ENCODE results near the gene NDC80. TPM values are rescaled to one million over a fixed set of nuclear protein-coding genes. Genes with fewer than 3 reads are reported as not detected.

The NDC80 gene
- total RNA-seq, 1 experiment from 2014 or later: 43.0 TPM

DNA sequence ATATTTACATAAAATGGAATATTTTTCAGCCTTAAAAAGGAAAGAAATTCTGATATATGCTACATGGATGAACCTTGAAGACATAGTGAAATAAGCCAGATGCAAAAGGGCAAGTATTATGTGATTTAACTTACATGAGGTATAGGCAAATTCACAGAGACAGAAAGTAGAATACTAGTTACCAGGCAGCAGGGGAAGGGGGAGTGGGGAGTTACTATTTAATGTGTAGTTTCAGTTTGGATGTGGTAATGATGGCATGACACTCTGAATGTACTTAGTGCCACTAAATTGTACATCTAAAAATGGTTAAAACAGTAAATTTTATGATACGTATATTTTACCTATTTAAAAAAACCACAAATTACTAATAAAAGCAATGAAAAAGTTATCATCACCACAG is 12.1 kb upstream of the NDC80 start (continued):
- TF ChIP-seq, protein P1, sequence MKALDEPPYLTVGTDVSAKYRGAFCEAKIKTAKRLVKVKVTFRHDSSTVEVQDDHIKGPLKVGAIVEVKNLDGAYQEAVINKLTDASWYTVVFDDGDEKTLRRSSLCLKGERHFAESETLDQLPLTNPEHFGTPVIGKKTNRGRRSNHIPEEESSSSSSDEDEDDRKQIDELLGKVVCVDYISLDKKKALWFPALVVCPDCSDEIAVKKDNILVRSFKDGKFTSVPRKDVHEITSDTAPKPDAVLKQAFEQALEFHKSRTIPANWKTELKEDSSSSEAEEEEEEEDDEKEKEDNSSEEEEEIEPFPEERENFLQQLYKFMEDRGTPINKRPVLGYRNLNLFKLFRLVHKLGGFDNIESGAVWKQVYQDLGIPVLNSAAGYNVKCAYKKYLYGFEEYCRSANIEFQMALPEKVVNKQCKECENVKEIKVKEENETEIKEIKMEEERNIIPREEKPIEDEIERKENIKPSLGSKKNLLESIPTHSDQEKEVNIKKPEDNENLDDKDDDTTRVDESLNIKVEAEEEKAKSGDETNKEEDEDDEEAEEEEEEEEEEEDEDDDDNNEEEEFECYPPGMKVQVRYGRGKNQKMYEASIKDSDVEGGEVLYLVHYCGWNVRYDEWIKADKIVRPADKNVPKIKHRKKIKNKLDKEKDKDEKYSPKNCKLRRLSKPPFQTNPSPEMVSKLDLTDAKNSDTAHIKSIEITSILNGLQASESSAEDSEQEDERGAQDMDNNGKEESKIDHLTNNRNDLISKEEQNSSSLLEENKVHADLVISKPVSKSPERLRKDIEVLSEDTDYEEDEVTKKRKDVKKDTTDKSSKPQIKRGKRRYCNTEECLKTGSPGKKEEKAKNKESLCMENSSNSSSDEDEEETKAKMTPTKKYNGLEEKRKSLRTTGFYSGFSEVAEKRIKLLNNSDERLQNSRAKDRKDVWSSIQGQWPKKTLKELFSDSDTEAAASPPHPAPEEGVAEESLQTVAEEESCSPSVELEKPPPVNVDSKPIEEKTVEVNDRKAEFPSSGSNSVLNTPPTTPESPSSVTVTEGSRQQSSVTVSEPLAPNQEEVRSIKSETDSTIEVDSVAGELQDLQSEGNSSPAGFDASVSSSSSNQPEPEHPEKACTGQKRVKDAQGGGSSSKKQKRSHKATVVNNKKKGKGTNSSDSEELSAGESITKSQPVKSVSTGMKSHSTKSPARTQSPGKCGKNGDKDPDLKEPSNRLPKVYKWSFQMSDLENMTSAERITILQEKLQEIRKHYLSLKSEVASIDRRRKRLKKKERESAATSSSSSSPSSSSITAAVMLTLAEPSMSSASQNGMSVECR (CRISPR knock-in tag; IDR thresholded peaks at IDR 0.05; ENCODE audit: borderline replicate concordance): no peak
- TF ChIP-seq, protein P2, sequence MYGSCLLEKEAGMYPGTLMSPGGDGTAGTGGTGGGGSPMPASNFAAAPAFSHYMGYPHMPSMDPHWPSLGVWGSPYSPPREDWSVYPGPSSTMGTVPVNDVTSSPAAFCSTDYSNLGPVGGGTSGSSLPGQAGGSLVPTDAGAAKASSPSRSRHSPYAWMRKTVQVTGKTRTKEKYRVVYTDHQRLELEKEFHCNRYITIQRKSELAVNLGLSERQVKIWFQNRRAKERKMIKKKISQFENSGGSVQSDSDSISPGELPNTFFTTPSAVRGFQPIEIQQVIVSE (CRISPR knock-in tag; IDR thresholded peaks at IDR 0.05; ENCODE audit: borderline replicate concordance): no peak
- TF ChIP-seq KAT7 (CRISPR knock-in tag; IDR thresholded peaks at IDR 0.05; ENCODE audit: borderline replicate concordance) (no peak), ZNF121 (CRISPR knock-in tag; IDR thresholded peaks at IDR 0.05) (no peak), NFE2L1 (CRISPR knock-in tag; IDR thresholded peaks at IDR 0.05) (no peak)
- TF ChIP-seq, protein P3, sequence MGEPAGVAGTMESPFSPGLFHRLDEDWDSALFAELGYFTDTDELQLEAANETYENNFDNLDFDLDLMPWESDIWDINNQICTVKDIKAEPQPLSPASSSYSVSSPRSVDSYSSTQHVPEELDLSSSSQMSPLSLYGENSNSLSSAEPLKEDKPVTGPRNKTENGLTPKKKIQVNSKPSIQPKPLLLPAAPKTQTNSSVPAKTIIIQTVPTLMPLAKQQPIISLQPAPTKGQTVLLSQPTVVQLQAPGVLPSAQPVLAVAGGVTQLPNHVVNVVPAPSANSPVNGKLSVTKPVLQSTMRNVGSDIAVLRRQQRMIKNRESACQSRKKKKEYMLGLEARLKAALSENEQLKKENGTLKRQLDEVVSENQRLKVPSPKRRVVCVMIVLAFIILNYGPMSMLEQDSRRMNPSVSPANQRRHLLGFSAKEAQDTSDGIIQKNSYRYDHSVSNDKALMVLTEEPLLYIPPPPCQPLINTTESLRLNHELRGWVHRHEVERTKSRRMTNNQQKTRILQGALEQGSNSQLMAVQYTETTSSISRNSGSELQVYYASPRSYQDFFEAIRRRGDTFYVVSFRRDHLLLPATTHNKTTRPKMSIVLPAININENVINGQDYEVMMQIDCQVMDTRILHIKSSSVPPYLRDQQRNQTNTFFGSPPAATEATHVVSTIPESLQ (CRISPR knock-in tag; IDR thresholded peaks at IDR 0.05): no peak

GRCh38 chr18:2564373-2564772 is 7.0 kb upstream of the NDC80 start:
- CTCF ChIA-PET: no interaction called here
- no peak overlapping the region for H3K4me3 Mint-ChIP-seq
- H3K36me3 Mint-ChIP-seq: peaks cover 18% of the 10 kb centered on the region
- H3K27me3 Mint-ChIP-seq (ENCODE audit: low read depth): no peaks in the 10 kb centered on the region
- no peak for ATAC-seq
- no peak for DNase-seq (ENCODE audit: low spot score)
- POLR2A ChIA-PET: no interaction called here
- no peak overlapping the region for H3K27ac Mint-ChIP-seq
- H3K4me1 Mint-ChIP-seq: peaks cover 6% of the 10 kb centered on the region
- H3K9me3 Mint-ChIP-seq: no peaks in the 10 kb centered on the region
- TF ChIP-seq TEAD4 (CRISPR knock-in tag; IDR thresholded peaks at IDR 0.05) (no peak), E2F1 (CRISPR knock-in tag; IDR thresholded peaks at IDR 0.05) (no peak), ATF1 (CRISPR knock-in tag; IDR thresholded peaks at IDR 0.05) (no peak), ESRRA (CRISPR knock-in tag; IDR thresholded peaks at IDR 0.05; ENCODE audit: borderline replicate concordance) (no peak), CREM (CRISPR knock-in tag; IDR thresholded peaks at IDR 0.05) (no peak), MYBL2 (CRISPR knock-in tag; IDR thresholded peaks at IDR 0.05) (no peak), ZNF263 (CRISPR knock-in tag; IDR thresholded peaks at IDR 0.05; ENCODE audit: low read depth) (no peak), SMAD3 (CRISPR knock-in tag; IDR thresholded peaks at IDR 0.05; ENCODE audit: borderline replicate concordance) (no peak), USF2 (CRISPR knock-in tag; IDR thresholded peaks at IDR 0.05) (no peak)
- TF ChIP-seq, protein P4, sequence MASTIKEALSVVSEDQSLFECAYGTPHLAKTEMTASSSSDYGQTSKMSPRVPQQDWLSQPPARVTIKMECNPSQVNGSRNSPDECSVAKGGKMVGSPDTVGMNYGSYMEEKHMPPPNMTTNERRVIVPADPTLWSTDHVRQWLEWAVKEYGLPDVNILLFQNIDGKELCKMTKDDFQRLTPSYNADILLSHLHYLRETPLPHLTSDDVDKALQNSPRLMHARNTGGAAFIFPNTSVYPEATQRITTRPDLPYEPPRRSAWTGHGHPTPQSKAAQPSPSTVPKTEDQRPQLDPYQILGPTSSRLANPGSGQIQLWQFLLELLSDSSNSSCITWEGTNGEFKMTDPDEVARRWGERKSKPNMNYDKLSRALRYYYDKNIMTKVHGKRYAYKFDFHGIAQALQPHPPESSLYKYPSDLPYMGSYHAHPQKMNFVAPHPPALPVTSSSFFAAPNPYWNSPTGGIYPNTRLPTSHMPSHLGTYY (CRISPR knock-in tag; IDR thresholded peaks at IDR 0.05): no peak

Data from WTC11 (cell line).